Fibroblast of lung (primary cell): Measurements from ENCODE around the gene ZNF841. TPM values are rescaled to one million over a fixed set of nuclear protein-coding genes. Genes with fewer than 3 reads are reported as not detected.

ENCODE experiments used
- DNase-seq, 2 donors: peaks; one replicate each; pipeline versions ENCODE4 v3.0.0 to v3.0.0-alpha.2; 2010; ENCODE audit warnings: low read depth in 2 of 2
- H2AFZ ChIP-seq: 2 replicates; pipeline ENCODE4 v1.5.1; 2012; ENCODE audit warnings: low read length, control low read depth, inconsistent platforms
- H3K27ac ChIP-seq: 2 replicates; pipeline ENCODE4 v1.5.1; 2011; ENCODE audit warnings: low read length, control low read depth; ENCODE audit not compliant: insufficient read depth
- H3K27me3 ChIP-seq: 2 replicates; pipeline ENCODE4 v1.5.1; 2011; ENCODE audit warnings: mild to moderate bottlenecking, low read length; ENCODE audit not compliant: control insufficient read depth, insufficient read depth
- H3K36me3 ChIP-seq: 2 replicates; pipeline ENCODE4 v1.5.1; 2011; ENCODE audit warnings: low read length; ENCODE audit not compliant: control insufficient read depth, insufficient read depth
- H3K4me1 ChIP-seq: 2 replicates; pipeline ENCODE4 v1.5.1; 2011; ENCODE audit warnings: low read length; ENCODE audit not compliant: control insufficient read depth, insufficient read depth; ENCODE audit errors: extremely low read depth
- H3K4me2 ChIP-seq: 2 replicates; pipeline ENCODE4 v1.5.1; 2011; ENCODE audit warnings: low read length, control low read depth; ENCODE audit not compliant: insufficient read depth; ENCODE audit errors: extremely low read depth
- H3K4me3 ChIP-seq, 4 experiments: fragments of 200-600 bp in 1 of 4; sonication (generic) in 1 of 4; replicated peaks in 1 of 4; 2 replicates each; pipeline ENCODE4 v1.5.1; 2011 to 2016; ENCODE audit warnings: low read length in 4 of 4, low read depth in 3 of 4, mild to moderate bottlenecking in 3 of 4, control low read depth in 2 of 4, inconsistent platforms in 1 of 4, mixed read lengths in 1 of 4; ENCODE audit not compliant: insufficient read depth in 1 of 4; ENCODE audit errors: control extremely low read depth in 1 of 4
- H3K79me2 ChIP-seq: 2 replicates; pipeline ENCODE4 v1.5.1; 2012; ENCODE audit warnings: mild to moderate bottlenecking, low read length, inconsistent platforms; ENCODE audit not compliant: control insufficient read depth, insufficient read depth
- H3K9ac ChIP-seq: 2 replicates; pipeline ENCODE4 v1.5.1; 2011; ENCODE audit warnings: mild to moderate bottlenecking, low read length, control low read depth; ENCODE audit not compliant: insufficient read depth
- H3K9me3 ChIP-seq: 2 replicates; pipeline ENCODE4 v1.5.1; 2012; ENCODE audit warnings: low read depth, low read length; ENCODE audit not compliant: control insufficient read depth, insufficient read depth
- H4K20me1 ChIP-seq: 2 replicates; pipeline ENCODE4 v1.5.1; 2011; ENCODE audit warnings: low read length; ENCODE audit not compliant: control insufficient read depth, insufficient read depth; ENCODE audit errors: extremely low read depth
- EZH2 ChIP-seq: IDR thresholded peaks from 2 replicates; pipeline ENCODE4 v1.5.1; 2012; ENCODE audit warnings: low read length, control low read depth, mild to moderate bottlenecking; ENCODE audit errors: missing control alignments
- polyA plus RNA-seq, 2 donors: library from polyadenylated mRNA; depleted of rRNA in 1 of 2; stranded (reverse) in 1 of 2; unstranded in 1 of 2; fragments of >200 nt; gene quantifications; 2 replicates each; pipeline ENCODE4 v1.2.1, GENCODE V29; 2011 to 2012; ENCODE audit warnings: missing spikeins in 1 of 2
- total RNA-seq: library from RNA; depleted of rRNA; stranded (reverse); fragments of >200 nt; gene quantifications from 2 replicates; pipeline ENCODE4 v1.2.1, GENCODE V29; 2014
- TF ChIP-seq, protein P1 (sequence below), 2 donors: IDR thresholded peaks in 1 of 2; conservative IDR thresholded peaks in 1 of 2; 1 replicate in 1 of 2; 2 replicates in 1 of 2; pipeline ENCODE4 v1.5.1; 2011 to 2012; ENCODE audit warnings: low read length in 2 of 2, control low read depth in 1 of 2, inconsistent platforms in 1 of 2, low read depth in 1 of 2, mild to moderate bottlenecking in 1 of 2

ZNF841 gene
- total and polyA plus RNA-seq, 2 donors (not counting 1 experiment from before 2014, with no cell fraction given), result 9.8 to 27.4 TPM

GRCh38 chr19:52094526-52095130 lies 937 bp downstream of the ZNF841 start:
- Histone ChIP-seq H3K27ac (peak overlapping the region; percentile 83), H3K36me3 (peaks cover 2% of the 10 kb centered on the region), H3K4me2 (peak overlapping the region; percentile 88)

GRCh38 chr19:52086481-52086880 lies 9.1 kb downstream of the ZNF841 start:
- Histone ChIP-seq H3K79me2 (peaks cover 9% of the 10 kb centered on the region), H3K9me3 (no peaks in the 10 kb centered on the region), H3K27me3 (no peaks in the 10 kb centered on the region), H3K9ac (no peak overlapping the region), H3K36me3 (peaks cover 8% of the 10 kb centered on the region), H3K4me1 (no peaks in the 10 kb centered on the region), H3K27ac (no peak overlapping the region), H3K4me2 (no peak overlapping the region), H2AFZ (no peak overlapping the region), H4K20me1 (no peaks in the 10 kb centered on the region), H3K4me3 (no peak overlapping the region)
- TF ChIP-seq, protein P1, sequence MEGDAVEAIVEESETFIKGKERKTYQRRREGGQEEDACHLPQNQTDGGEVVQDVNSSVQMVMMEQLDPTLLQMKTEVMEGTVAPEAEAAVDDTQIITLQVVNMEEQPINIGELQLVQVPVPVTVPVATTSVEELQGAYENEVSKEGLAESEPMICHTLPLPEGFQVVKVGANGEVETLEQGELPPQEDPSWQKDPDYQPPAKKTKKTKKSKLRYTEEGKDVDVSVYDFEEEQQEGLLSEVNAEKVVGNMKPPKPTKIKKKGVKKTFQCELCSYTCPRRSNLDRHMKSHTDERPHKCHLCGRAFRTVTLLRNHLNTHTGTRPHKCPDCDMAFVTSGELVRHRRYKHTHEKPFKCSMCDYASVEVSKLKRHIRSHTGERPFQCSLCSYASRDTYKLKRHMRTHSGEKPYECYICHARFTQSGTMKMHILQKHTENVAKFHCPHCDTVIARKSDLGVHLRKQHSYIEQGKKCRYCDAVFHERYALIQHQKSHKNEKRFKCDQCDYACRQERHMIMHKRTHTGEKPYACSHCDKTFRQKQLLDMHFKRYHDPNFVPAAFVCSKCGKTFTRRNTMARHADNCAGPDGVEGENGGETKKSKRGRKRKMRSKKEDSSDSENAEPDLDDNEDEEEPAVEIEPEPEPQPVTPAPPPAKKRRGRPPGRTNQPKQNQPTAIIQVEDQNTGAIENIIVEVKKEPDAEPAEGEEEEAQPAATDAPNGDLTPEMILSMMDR (conservative IDR thresholded peaks at IDR 0.05 in 1 of 2, IDR thresholded peaks at IDR 0.05 in 1 of 2; ENCODE audit: low read depth in 1 of 2, low read length in 2 of 2), result no peak
- no peak for TF ChIP-seq EZH2
- DNase-seq, result peak; percentile 23 to 70

More at GRCh38 chr19:52094526-52095130, 937 bp downstream of the ZNF841 start:
- no peak overlapping the region for H2AFZ ChIP-seq
- peak overlapping the region; percentile 83 to 99 (median 91) for H3K4me3 ChIP-seq
- DNase-seq, result no peak
- no peaks in the 10 kb centered on the region for H3K9me3 ChIP-seq
- H3K79me2 ChIP-seq, result peaks cover 35% of the 10 kb centered on the region
- TF ChIP-seq EZH2, result no peak
- TF ChIP-seq, protein P1 (conservative IDR thresholded peaks at IDR 0.05 in 1 of 2, IDR thresholded peaks at IDR 0.05 in 1 of 2; ENCODE audit: low read depth in 1 of 2, low read length in 2 of 2), result no peak
- H4K20me1 ChIP-seq, result no peaks in the 10 kb centered on the region
- H3K9ac ChIP-seq, result peak overlapping the region; percentile 64
- H3K4me1 ChIP-seq, result no peaks in the 10 kb centered on the region
- H3K27me3 ChIP-seq, result no peaks in the 10 kb centered on the region

DNA sequence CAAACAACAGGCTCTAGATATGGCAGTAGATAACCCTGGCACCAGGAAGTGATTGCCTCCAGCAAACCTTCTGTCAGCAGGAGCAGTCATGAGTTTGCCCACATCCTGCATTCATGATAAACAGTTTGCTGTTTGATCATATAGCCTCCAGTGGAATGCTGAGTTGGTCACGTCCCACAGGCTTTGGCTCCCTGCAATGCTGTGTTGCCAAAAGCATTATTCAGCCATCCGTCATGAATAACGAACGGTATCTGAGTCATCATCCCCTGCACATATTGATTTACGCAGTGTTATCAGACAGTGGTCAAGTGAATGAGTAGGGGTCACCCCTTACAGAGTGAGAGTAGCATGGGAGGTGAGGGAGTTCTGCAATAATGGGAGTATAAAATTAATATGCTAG lies 25.1 kb downstream of the ZNF841 start:
- Histone ChIP-seq H3K79me2 (no peaks in the 10 kb centered on the region), H3K4me3 (no peak overlapping the region), H3K9me3 (peaks cover 7% of the 10 kb centered on the region), H3K27ac (no peak overlapping the region), H3K9ac (no peak overlapping the region), H2AFZ (no peak overlapping the region), H3K27me3 (no peaks in the 10 kb centered on the region), H4K20me1 (no peaks in the 10 kb centered on the region), H3K4me2 (no peak overlapping the region), H3K36me3 (peaks cover 6% of the 10 kb centered on the region), H3K4me1 (no peaks in the 10 kb centered on the region)
- no peak for TF ChIP-seq EZH2
- TF ChIP-seq, protein P1 (conservative IDR thresholded peaks at IDR 0.05 in 1 of 2, IDR thresholded peaks at IDR 0.05 in 1 of 2; ENCODE audit: low read depth in 1 of 2, low read length in 2 of 2), result no peak
- DNase-seq, result peak; percentile 48 to 82
